HFF-Myc (cell line): ENCODE results near the gene CDK5RAP2.
A peak's percentile ranks its signal among the peaks of the same experiment; 100 is the strongest.

ENCODE experiments used
- DNase-seq: peaks from one replicate; pipeline ENCODE4 v3.0.0-alpha.2; 2011; ENCODE audit warnings: low read depth; ENCODE audit errors: extremely low read depth
- H3K4me3 ChIP-seq: replicated peaks from 2 replicates; pipeline ENCODE4 v1.5.1; 2011; ENCODE audit warnings: low read depth, mild to moderate bottlenecking, control low read depth, low read length
- CTCF ChIP-seq: IDR thresholded peaks from 2 replicates; pipeline ENCODE4 v1.5.1; 2012; ENCODE audit warnings: mild to moderate bottlenecking, low read depth, low read length, control low read depth; ENCODE audit errors: missing control alignments

The CDK5RAP2 gene

GRCh38 chr9:120441426-120442307 lies 138.3 kb downstream of the CDK5RAP2 start:
- no peak for DNase-seq
- no peak for TF ChIP-seq CTCF
- H3K4me3 ChIP-seq: no peak overlapping the region

GRCh38 chr9:120440791-120441190 lies 139.2 kb downstream of the CDK5RAP2 start:
- no peak for TF ChIP-seq CTCF
- H3K4me3 ChIP-seq: no peak overlapping the region
- no peak for DNase-seq

GRCh38 chr9:120439926-120440325 lies 140.0 kb downstream of the CDK5RAP2 start:
- no peak overlapping the region for H3K4me3 ChIP-seq
- TF ChIP-seq CTCF: no peak
- no peak for DNase-seq

GRCh38 chr9:120438836-120439546 lies 141.0 kb downstream of the CDK5RAP2 start:
- H3K4me3 ChIP-seq: no peak overlapping the region
- TF ChIP-seq CTCF: peak; percentile 65
- no peak for DNase-seq

- TF ChIP-seq CTCF: no peak
- DNase-seq: no peak
These were observed 141.9 kb downstream of the CDK5RAP2 start for GRCh38 chr9:120438111-120438510.

GRCh38 chr9:120436983-120437475 lies 142.9 kb downstream of the CDK5RAP2 start:
- H3K4me3 ChIP-seq: no peak overlapping the region
- no peak for DNase-seq
- TF ChIP-seq CTCF: no peak

More at GRCh38 chr9:120438111-120438510, 141.9 kb downstream of the CDK5RAP2 start:
- no peak overlapping the region for H3K4me3 ChIP-seq
